Activated CD4-positive, alpha-beta T cell treated with anti-CD3 and anti-CD28 coated beads, Interleukin-2, amount 50 U/mL, for 4 hours (primary cell): ENCODE data around the gene CRYZL1.
"Not testable (repeated sequence)": the region's sequence is repeated elsewhere in the genome, so short reads cannot be mapped to it uniquely, and the experiment has no call there.

ENCODE experiments used
- DNase-seq, 2 experiments: peaks; one replicate each; pipeline ENCODE4 v3.0.0-alpha.2; 2020

The CRYZL1 gene

GRCh38 chr21:33641352-33642026, at the start of gene CRYZL1:
TSS of gene CRYZL1 (minus strand) at chr21:33641741. CDS start at chr21:33631551, 10,190 bp downstream.
- peak; percentile 100 for DNase-seq

- DNase-seq = no peak
These were observed 49.3 kb upstream of the CRYZL1 start for GRCh38 chr21:33690874-33691273.

GRCh38 chr21:33688353-33688752, 46.8 kb upstream of the CRYZL1 start:
- DNase-seq = no peak

- DNase-seq = no peak
These were observed 46.1 kb upstream of the CRYZL1 start for GRCh38 chr21:33687634-33688033.

- DNase-seq = no peak
These were observed 44.8 kb upstream of the CRYZL1 start for GRCh38 chr21:33686386-33686785.

- no peak for DNase-seq
These were observed 44.2 kb upstream of the CRYZL1 start for GRCh38 chr21:33685613-33686197.

GRCh38 chr21:33684923-33685560, 43.5 kb upstream of the CRYZL1 start:
- no peak for DNase-seq

GRCh38 chr21:33684068-33684467, 42.5 kb upstream of the CRYZL1 start:
- DNase-seq = no peak

- no peak for DNase-seq
These were observed 41.6 kb upstream of the CRYZL1 start for GRCh38 chr21:33682992-33683627.

GRCh38 chr21:33680870-33681269, 39.3 kb upstream of the CRYZL1 start:
- DNase-seq = no peak

GRCh38 chr21:33677450-33677849, 35.9 kb upstream of the CRYZL1 start:
- no peak for DNase-seq

GRCh38 chr21:33676666-33677065, 35.1 kb upstream of the CRYZL1 start:
- DNase-seq = not testable (repeated sequence)

- DNase-seq = no peak
These were observed 32.7 kb upstream of the CRYZL1 start for GRCh38 chr21:33674226-33674625.

GRCh38 chr21:33673473-33673872, 31.9 kb upstream of the CRYZL1 start:
- no peak for DNase-seq

- DNase-seq = no peak
These were observed 28.8 kb upstream of the CRYZL1 start for GRCh38 chr21:33670076-33670978.

- no peak for DNase-seq
These were observed 27.1 kb upstream of the CRYZL1 start for GRCh38 chr21:33668620-33669019.

- no peak for DNase-seq
These were observed 26.6 kb upstream of the CRYZL1 start for GRCh38 chr21:33668180-33668579.

GRCh38 chr21:33667636-33668035, 26.1 kb upstream of the CRYZL1 start:
- no peak for DNase-seq

GRCh38 chr21:33666153-33666552, 24.6 kb upstream of the CRYZL1 start:
- DNase-seq = no peak

GRCh38 chr21:33664135-33664534, 22.6 kb upstream of the CRYZL1 start:
- no peak for DNase-seq

GRCh38 chr21:33663241-33663640, 21.7 kb upstream of the CRYZL1 start:
- DNase-seq = no peak

GRCh38 chr21:33662046-33662445, 20.5 kb upstream of the CRYZL1 start:
- no peak for DNase-seq

- DNase-seq = no peak
These were observed 19.6 kb upstream of the CRYZL1 start for GRCh38 chr21:33661146-33661545.
